ENCODE results near the gene FAAP100. TPM values are rescaled to one million over a fixed set of nuclear protein-coding genes. Genes with fewer than 3 reads are reported as not detected.

The FAAP100 gene
- total and polyA plus RNA-seq, 9 donors = 0.77 to 29.1 (median 25.0) TPM

DNA sequence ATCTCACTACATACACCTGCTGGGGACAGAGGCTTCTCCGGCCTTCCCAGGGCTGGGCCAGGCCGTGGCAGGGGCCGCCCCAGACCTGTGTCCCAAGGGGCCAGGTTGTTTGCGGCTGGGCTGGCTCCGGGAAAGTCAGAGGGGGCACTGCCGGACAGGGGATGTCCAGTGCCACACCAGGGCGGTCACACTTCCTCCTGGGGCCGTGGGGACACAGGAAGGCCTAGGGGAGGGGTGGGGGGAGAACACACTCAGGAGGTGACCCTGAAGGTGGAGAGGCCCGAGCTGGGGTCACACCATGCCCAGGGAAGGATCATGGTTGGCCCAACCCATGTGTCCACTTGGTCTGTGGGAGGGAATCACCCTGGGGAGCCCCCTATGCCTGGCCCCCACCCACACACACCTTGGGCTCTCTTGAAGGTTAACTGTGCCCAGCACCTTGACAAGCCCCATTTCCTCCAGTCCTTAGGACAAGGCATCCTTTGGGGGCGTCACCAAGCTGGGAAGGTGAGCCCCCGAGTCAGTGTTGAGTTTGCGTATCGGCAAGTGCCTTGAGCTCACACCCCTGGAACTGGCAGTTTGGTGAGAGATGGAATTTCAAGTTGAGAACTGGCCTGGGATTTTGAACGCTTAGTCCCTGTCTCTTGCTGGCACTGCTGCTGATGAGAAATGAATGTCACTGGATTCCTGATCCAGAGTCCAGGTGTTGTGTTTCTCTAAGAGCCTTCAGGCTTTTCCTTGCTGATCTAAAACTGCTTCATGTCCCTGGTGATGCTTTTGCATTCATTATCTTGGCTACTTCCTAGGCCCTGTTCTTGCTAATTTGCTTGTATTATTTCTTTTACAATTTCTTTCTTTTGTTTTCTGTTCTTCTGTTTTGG, 31.9 kb downstream of the FAAP100 start:
- DNase-seq = no peak
- peaks cover 18% of the 10 kb centered on the region for H3K4me1 ChIP-seq (ENCODE audit: insufficient read depth)
- no peaks in the 10 kb centered on the region for H3K9me3 ChIP-seq
- intact Hi-C loops (cut with DNase I) = loop anchor here in 2 of 4 donors (10.0 kb wide), 1 partner anchor 75 kb away; no protein-coding TSS in a partner anchor
- H3K27me3 ChIP-seq = no peaks in the 10 kb centered on the region
- 71 to 78% (median 75%) methylated on average over 13 to 14 of the region's 14 CpGs for WGBS, 3 donors
- H3K4me3 ChIP-seq = no peak overlapping the region
- TF ChIP-seq EP300 (IDR thresholded peaks at IDR 0.05) (no peak), POLR2A (IDR thresholded peaks at IDR 0.05) (no peak)
- TF ChIP-seq, protein P1, sequence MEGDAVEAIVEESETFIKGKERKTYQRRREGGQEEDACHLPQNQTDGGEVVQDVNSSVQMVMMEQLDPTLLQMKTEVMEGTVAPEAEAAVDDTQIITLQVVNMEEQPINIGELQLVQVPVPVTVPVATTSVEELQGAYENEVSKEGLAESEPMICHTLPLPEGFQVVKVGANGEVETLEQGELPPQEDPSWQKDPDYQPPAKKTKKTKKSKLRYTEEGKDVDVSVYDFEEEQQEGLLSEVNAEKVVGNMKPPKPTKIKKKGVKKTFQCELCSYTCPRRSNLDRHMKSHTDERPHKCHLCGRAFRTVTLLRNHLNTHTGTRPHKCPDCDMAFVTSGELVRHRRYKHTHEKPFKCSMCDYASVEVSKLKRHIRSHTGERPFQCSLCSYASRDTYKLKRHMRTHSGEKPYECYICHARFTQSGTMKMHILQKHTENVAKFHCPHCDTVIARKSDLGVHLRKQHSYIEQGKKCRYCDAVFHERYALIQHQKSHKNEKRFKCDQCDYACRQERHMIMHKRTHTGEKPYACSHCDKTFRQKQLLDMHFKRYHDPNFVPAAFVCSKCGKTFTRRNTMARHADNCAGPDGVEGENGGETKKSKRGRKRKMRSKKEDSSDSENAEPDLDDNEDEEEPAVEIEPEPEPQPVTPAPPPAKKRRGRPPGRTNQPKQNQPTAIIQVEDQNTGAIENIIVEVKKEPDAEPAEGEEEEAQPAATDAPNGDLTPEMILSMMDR (IDR thresholded peaks at IDR 0.05) = no peak
- no peak overlapping the region for H3K27ac ChIP-seq
- H3K36me3 ChIP-seq = no peaks in the 10 kb centered on the region

DNA sequence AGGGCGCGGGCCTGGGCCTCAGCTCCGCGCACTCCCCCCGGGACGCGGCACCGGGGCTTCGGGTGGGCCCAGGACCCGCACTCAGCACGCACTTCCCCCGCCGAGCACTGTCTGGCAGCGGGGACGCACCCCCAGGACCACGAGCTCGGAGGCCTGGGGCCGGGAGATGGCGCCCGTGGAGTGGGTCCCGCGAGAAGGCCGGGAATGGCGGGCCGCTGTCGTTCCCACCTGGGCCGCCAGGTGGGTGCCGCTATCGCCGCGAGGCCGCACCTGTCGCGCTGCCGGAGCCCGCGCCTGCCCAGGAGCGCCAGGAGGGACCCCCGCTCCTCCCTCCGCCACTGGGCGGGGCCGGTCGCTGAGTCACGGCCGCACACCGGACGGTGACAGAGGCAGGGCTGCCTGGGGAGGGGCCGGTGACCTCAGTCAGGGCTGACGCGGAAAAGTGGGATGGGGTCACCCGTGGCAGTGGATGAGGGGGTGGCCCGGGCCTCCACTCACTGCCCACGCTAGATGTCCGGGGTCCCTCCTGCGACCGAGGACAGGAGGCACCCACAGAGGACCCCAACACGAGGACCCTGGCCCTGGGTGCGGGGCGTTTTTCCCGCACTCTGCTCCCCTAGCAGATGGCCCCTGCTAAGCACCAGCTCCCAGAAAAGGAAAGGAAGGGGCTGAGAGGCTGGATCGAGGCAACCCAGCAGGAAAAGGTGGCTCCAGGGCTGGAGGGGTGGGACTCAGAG, 32.7 kb downstream of the FAAP100 start:
- 6 to 17% (median 11%) methylated on average over 28 to 61 of the region's 61 CpGs for WGBS, 3 donors
- Histone ChIP-seq H3K27ac (no peak overlapping the region), H3K9me3 (no peaks in the 10 kb centered on the region), H3K4me1 (ENCODE audit: insufficient read depth) (peaks cover 18% of the 10 kb centered on the region), H3K4me3 (peak overlapping the region; percentile 47), H3K36me3 (no peaks in the 10 kb centered on the region), H3K27me3 (no peaks in the 10 kb centered on the region)
- intact Hi-C loops (cut with DNase I) = loop anchor here in 2 of 4 donors (10.0 kb wide), 1 partner anchor 75 kb away; no protein-coding TSS in a partner anchor
- TF ChIP-seq, protein P1 (IDR thresholded peaks at IDR 0.05) = peak in 2 of 3 donors; percentile 50 to 60
- no peak for TF ChIP-seq POLR2A (IDR thresholded peaks at IDR 0.05)
- DNase-seq = peak in 1 of 5 donors; percentile 49

DNA sequence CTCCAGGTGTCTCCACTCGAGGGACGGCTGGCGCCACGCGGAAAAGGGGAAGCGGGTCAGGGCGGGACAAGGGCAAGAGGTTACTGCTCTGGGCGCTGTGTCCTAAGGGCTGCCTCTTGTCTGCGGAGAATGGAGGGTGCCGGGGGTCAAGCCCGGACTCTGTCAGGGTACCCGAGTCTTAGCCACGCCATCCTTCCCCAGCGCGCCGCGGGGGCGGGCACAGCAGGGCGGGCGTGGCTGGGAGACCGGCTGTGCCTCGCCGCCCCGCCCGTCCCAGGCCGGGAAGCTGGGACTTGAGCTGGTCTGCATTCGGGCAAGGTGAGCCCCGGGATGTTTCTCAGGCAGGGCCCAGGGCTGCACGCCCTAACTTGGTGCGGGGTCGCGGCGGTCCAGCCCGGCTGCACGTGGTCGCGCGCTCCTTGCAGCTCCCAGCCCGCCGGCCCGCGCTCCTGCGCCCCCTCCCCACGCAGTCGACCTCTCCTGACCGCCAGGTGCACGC, 33.3 kb downstream of the FAAP100 start:
- DNase-seq = peak in 2 of 5 donors; percentile 45 to 67
- TF ChIP-seq, protein P1 (IDR thresholded peaks at IDR 0.05) = no peak
- TF ChIP-seq EP300 (IDR thresholded peaks at IDR 0.05) = no peak
- no peak for TF ChIP-seq POLR2A (IDR thresholded peaks at IDR 0.05)
- intact Hi-C loops (cut with DNase I) = no loop called here
- peaks cover 18% of the 10 kb centered on the region for H3K4me1 ChIP-seq (ENCODE audit: insufficient read depth)
- peak overlapping the region; percentile 47 for H3K4me3 ChIP-seq
- no peaks in the 10 kb centered on the region for H3K27me3 ChIP-seq
- H3K36me3 ChIP-seq = no peaks in the 10 kb centered on the region
- peak overlapping the region in 1 of 2 donors; percentile 27 for H3K27ac ChIP-seq
- no peaks in the 10 kb centered on the region for H3K9me3 ChIP-seq
- WGBS, 3 donors = 0 to 2% (median 2%) methylated on average over 11 to 47 of the region's 47 CpGs

DNA sequence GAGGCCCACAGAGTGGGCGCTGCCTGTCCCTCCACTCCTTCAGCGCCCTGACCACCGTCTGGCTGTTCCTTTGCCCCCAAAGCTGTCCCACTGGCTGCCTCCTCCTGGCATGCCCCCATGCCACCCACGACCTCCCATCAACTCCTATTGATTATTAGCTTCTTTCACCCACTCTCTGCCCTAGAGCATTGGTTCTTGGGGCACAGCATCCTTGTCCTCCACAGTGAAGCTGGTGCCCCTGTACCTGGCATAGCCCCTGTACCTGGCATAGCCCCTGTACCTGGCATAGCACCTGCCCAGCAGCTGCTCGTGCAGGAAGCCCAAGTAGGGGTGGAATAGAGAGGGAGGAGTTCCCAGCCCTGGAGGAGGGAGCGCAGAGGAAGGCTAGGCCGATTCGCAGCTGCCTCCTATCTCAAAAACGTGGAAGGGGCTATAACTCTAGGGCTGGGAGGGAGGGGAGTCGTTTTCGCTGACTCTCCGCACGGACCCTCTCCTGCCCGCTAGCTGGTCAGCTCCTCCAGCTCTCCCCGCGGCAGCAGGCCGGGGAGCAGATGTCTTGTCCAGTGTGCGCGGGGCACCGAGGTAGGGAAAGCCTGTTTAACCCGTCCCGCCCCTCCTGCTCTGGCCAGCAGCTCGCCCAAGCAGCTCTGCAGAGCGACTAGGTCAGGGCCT, 33.9 kb downstream of the FAAP100 start:
- H3K27ac ChIP-seq = peak overlapping the region in 1 of 2 donors; percentile 27
- DNase-seq = peak in 1 of 5 donors; percentile 59
- 12 to 21% (median 17%) methylated on average over 24 of the region's 24 CpGs for WGBS, 3 donors
- no peaks in the 10 kb centered on the region for H3K27me3 ChIP-seq
- H3K4me3 ChIP-seq = peak overlapping the region; percentile 47
- TF ChIP-seq POLR2A (IDR thresholded peaks at IDR 0.05) (no peak), EP300 (IDR thresholded peaks at IDR 0.05) (no peak)
- TF ChIP-seq, protein P1 (IDR thresholded peaks at IDR 0.05) = no peak
- intact Hi-C loops (cut with DNase I) = no loop called here
- H3K36me3 ChIP-seq = no peaks in the 10 kb centered on the region
- no peaks in the 10 kb centered on the region for H3K9me3 ChIP-seq
- peaks cover 18% of the 10 kb centered on the region for H3K4me1 ChIP-seq (ENCODE audit: insufficient read depth)

Data from ovary (tissue), 9 donors.